Activated T-cell treated with anti-CD3 and anti-CD28 coated beads for 24 hours (primary cell): ENCODE measurements around the gene ARRB1.
"Not testable (repeated sequence)": the region's sequence is repeated elsewhere in the genome, so short reads cannot be mapped to it uniquely, and the experiment has no call there.

Source experiments
- DNase-seq: peaks from one replicate; pipeline ENCODE4 v3.0.0-alpha.2; 2020; ENCODE audit warnings: low read depth

Gene ARRB1

GRCh38 chr11:75344186-75344585 lies 7.3 kb downstream of the ARRB1 start:
- DNase-seq = no peak

- no peak for DNase-seq
These were observed 8.2 kb downstream of the ARRB1 start for GRCh38 chr11:75342966-75343870.

GRCh38 chr11:75342231-75342918 lies 9.1 kb downstream of the ARRB1 start:
- no peak for DNase-seq

GRCh38 chr11:75341612-75342011 lies 9.8 kb downstream of the ARRB1 start:
- no peak for DNase-seq

GRCh38 chr11:75339685-75340409 lies 11.6 kb downstream of the ARRB1 start:
- DNase-seq = no peak

- no peak for DNase-seq
These were observed 12.8 kb downstream of the ARRB1 start for GRCh38 chr11:75338516-75339208.

GRCh38 chr11:75337195-75337654 lies 14.2 kb downstream of the ARRB1 start:
- no peak for DNase-seq

- no peak for DNase-seq
These were observed 16.5 kb downstream of the ARRB1 start for GRCh38 chr11:75334976-75335375.

GRCh38 chr11:75334402-75334891 lies 17.0 kb downstream of the ARRB1 start:
- DNase-seq = no peak

GRCh38 chr11:75333807-75334140 lies 17.7 kb downstream of the ARRB1 start:
- no peak for DNase-seq

- DNase-seq = no peak
These were observed 18.2 kb downstream of the ARRB1 start for GRCh38 chr11:75333022-75333806.

- not testable (repeated sequence) for DNase-seq
These were observed 19.7 kb downstream of the ARRB1 start for GRCh38 chr11:75331761-75332160.

GRCh38 chr11:75331304-75331703 lies 20.2 kb downstream of the ARRB1 start:
- not testable (repeated sequence) for DNase-seq

GRCh38 chr11:75330886-75331285 lies 20.6 kb downstream of the ARRB1 start:
- DNase-seq = not testable (repeated sequence)

GRCh38 chr11:75330291-75330690 lies 21.2 kb downstream of the ARRB1 start:
- no peak for DNase-seq

- no peak for DNase-seq
These were observed 22.8 kb downstream of the ARRB1 start for GRCh38 chr11:75328426-75329277.

GRCh38 chr11:75326439-75326810 lies 25.0 kb downstream of the ARRB1 start:
- no peak for DNase-seq

- DNase-seq = peak; percentile 56
These were observed 25.6 kb downstream of the ARRB1 start for GRCh38 chr11:75325713-75326438.

- DNase-seq = no peak
These were observed 26.7 kb downstream of the ARRB1 start for GRCh38 chr11:75324740-75325139.
